ENCODE measurements around the gene HLA-DQA1. TPM values are rescaled to one million over a fixed set of nuclear protein-coding genes. Genes with fewer than 3 reads are reported as not detected.
A peak's percentile ranks its signal among the peaks of the same experiment; 100 is the strongest.

The HLA-DQA1 gene
- total RNA-seq, 1 experiment from 2014 or later, result not detected

DNA sequence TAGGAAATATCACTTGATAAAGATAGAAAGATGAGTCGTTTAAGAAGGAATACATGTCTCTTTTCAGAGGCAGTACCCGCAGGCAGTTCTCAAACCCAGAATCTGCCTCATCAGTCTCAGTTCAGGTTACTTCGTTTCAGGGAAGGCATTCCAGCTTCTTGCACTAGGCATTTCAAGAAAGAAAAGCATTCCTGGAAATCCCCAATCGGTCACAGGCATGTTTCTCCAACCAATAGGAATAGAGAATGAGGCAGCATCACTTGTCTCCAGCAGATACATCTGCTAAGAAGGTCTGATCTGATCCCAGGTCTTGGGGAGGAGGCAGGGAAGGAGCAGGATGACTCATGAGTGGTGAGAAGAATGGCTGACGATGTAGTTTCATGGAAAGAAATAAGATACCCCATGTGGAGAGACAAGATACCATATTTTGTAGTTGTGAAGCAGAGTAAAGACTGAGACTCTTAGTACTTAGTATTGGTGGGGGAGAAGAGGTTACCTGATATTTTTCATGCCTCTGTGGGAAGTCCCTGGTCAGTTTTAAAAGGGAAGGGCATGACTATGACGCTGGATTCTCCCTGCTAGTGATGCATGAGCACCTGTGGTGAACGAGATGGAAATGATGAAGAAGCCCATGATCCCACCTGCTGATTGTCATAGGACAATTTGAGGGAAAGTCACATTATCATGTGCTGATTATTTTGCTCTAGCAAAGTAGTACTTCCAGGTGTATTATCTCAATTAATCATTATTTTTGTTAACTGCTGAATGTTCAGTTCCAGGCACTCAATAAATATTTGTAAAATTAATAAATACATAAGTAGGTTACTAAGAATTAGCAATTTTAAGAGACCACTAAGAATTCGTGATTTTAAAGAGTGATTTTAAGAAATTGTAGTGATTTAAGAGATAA lies 27.2 kb upstream of the HLA-DQA1 start:
- no TSS peak for BruUV-seq (replicated peaks)
- intact Hi-C loops (cut with micrococcal nuclease; ENCODE audit: unreplicated experiment), result no loop called here
- Histone ChIP-seq H3K27me3 (ENCODE audit: insufficient read depth, low read depth) (peaks cover 3% of the 10 kb centered on the region), H3K4me2 (no peak overlapping the region), H3K9me2 (ENCODE audit: insufficient read depth) (no peaks in the 10 kb centered on the region; the same call in 1 of the 2 replicates), H3K36me3 (ENCODE audit: low read depth) (no peaks in the 10 kb centered on the region), H3K9me3 (ENCODE audit: insufficient read depth, low read depth) (no peaks in the 10 kb centered on the region), H3K4me3 (no peak overlapping the region), H3F3A (ENCODE audit: insufficient read depth, low read depth) (no peaks in the 10 kb centered on the region), H3K4me1 (replicated peaks; ENCODE audit: insufficient read depth) (no peaks in the 10 kb centered on the region), H3K27ac (no peak overlapping the region), H2AFZ (no peak overlapping the region), H3K79me2 (ENCODE audit: low read depth) (no peaks in the 10 kb centered on the region), H4K20me1 (ENCODE audit: insufficient read depth) (no peaks in the 10 kb centered on the region)
- ChIA-PET POLR2A (ENCODE audit: unreplicated experiment) (no interaction called here), CTCF (no interaction called here)
- peak; percentile 61 to 72 for DNase-seq
- TF ChIP-seq, protein P1, sequence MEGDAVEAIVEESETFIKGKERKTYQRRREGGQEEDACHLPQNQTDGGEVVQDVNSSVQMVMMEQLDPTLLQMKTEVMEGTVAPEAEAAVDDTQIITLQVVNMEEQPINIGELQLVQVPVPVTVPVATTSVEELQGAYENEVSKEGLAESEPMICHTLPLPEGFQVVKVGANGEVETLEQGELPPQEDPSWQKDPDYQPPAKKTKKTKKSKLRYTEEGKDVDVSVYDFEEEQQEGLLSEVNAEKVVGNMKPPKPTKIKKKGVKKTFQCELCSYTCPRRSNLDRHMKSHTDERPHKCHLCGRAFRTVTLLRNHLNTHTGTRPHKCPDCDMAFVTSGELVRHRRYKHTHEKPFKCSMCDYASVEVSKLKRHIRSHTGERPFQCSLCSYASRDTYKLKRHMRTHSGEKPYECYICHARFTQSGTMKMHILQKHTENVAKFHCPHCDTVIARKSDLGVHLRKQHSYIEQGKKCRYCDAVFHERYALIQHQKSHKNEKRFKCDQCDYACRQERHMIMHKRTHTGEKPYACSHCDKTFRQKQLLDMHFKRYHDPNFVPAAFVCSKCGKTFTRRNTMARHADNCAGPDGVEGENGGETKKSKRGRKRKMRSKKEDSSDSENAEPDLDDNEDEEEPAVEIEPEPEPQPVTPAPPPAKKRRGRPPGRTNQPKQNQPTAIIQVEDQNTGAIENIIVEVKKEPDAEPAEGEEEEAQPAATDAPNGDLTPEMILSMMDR (conservative IDR thresholded peaks at IDR 0.05), result no peak
- TF ChIP-seq EZH2 (IDR thresholded peaks at IDR 0.05; ENCODE audit: low read depth), result no peak

DNA sequence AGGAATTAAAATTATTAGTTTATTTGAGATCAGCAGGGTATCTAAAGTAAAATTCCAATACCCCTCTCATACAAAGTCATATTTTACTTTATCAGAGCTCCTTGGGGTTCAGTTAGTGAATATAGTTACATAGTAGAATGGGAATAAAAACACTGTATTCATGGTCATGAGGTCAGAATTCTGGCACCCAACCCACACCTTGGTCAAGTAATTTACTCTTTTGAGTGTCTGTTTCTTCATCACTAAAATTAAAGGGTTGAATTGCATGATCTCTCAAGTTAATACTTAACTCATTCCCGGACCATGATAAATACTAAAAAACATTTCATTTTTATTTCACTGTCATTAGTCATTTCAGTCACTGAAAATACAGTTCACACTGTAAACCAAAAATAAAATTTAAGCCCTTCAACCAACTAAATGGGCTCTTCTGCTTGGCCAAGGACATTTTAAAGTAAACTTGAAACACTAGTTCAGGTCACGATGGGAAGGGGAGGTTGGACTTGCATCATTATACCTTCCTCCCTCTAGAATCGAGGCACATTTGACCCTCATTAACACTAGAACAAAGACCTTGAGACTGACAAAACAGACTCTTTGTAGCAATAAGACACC lies 26.4 kb upstream of the HLA-DQA1 start:
- ChIA-PET CTCF (interaction anchor here (0.7 kb wide), 1 partner anchor 274 kb away, joined by 3 read pairs; no protein-coding TSS in a partner anchor), POLR2A (ENCODE audit: unreplicated experiment) (no interaction called here)
- Histone ChIP-seq H3K79me2 (ENCODE audit: low read depth) (no peaks in the 10 kb centered on the region), H3K27ac (no peak overlapping the region), H3K4me1 (replicated peaks; ENCODE audit: insufficient read depth) (no peaks in the 10 kb centered on the region), H2AFZ (no peak overlapping the region), H3K9me3 (ENCODE audit: insufficient read depth, low read depth) (no peaks in the 10 kb centered on the region), H3K9me2 (ENCODE audit: insufficient read depth) (no peaks in the 10 kb centered on the region; the same call in 1 of the 2 replicates), H3K4me3 (no peak overlapping the region), H3K4me2 (no peak overlapping the region), H3F3A (ENCODE audit: insufficient read depth, low read depth) (no peaks in the 10 kb centered on the region), H3K27me3 (ENCODE audit: insufficient read depth, low read depth) (peaks cover 1% of the 10 kb centered on the region), H4K20me1 (ENCODE audit: insufficient read depth) (no peaks in the 10 kb centered on the region), H3K36me3 (ENCODE audit: low read depth) (no peaks in the 10 kb centered on the region)
- TF ChIP-seq EZH2 (IDR thresholded peaks at IDR 0.05; ENCODE audit: low read depth), result no peak
- TF ChIP-seq, protein P1 (conservative IDR thresholded peaks at IDR 0.05), result no peak
- intact Hi-C loops (cut with micrococcal nuclease; ENCODE audit: unreplicated experiment), result no loop called here
- DNase-seq, result no peak
- BruUV-seq (replicated peaks), result no TSS peak

DNA sequence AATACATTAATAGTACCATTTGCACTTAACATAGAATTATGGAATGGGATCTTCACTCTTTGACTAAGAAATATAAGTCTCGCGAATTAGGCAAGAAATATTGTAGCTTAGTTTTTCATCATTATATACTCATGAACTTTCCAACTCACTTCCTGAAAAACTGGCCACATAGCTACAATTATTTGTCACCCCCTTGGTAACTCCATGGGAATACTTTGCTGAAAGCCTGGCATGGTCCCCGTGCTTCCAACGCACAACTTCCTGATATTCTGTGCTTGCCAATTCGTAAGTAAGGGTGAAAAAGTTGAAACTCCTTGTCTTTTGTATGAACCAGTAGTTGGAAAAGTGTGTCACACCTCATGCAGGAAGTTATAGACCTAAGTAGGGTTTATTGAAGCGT lies 23.7 kb upstream of the HLA-DQA1 start:
- Histone ChIP-seq H3K4me3 (no peak overlapping the region), H3K79me2 (ENCODE audit: low read depth) (no peaks in the 10 kb centered on the region), H3K36me3 (ENCODE audit: low read depth) (no peaks in the 10 kb centered on the region), H3K27me3 (ENCODE audit: insufficient read depth, low read depth) (no peaks in the 10 kb centered on the region; the same call in 1 of the 2 replicates), H3K9me2 (ENCODE audit: insufficient read depth) (no peaks in the 10 kb centered on the region; the same call in 1 of the 2 replicates), H2AFZ (no peak overlapping the region), H3K4me1 (replicated peaks; ENCODE audit: insufficient read depth) (no peaks in the 10 kb centered on the region), H4K20me1 (ENCODE audit: insufficient read depth) (no peaks in the 10 kb centered on the region), H3K9me3 (ENCODE audit: insufficient read depth, low read depth) (no peaks in the 10 kb centered on the region), H3K27ac (no peak overlapping the region), H3F3A (ENCODE audit: insufficient read depth, low read depth) (no peaks in the 10 kb centered on the region), H3K4me2 (no peak overlapping the region)
- TF ChIP-seq, protein P1 (conservative IDR thresholded peaks at IDR 0.05), result no peak
- no peak for TF ChIP-seq EZH2 (IDR thresholded peaks at IDR 0.05; ENCODE audit: low read depth)
- POLR2A ChIA-PET (ENCODE audit: unreplicated experiment), result no interaction called here
- no peak for DNase-seq
- CTCF ChIA-PET, result no interaction called here
- BruUV-seq (replicated peaks), result no TSS peak
- intact Hi-C loops (cut with micrococcal nuclease; ENCODE audit: unreplicated experiment), result no loop called here

Data from PC-9 (cell line).